SU-DHL-6 (cell line): Measurements from ENCODE around the gene EPB41L2.
"Not testable (repeated sequence)": the region's sequence is repeated elsewhere in the genome, so short reads cannot be mapped to it uniquely, and the experiment has no call there.

ENCODE experiments used
- CTCF ChIP-seq: fragments of 200-600 bp; sonication (generic); IDR thresholded peaks from one replicate; pipeline ENCODE4 v1.5.1; 2017; ENCODE audit warnings: antibody characterized with exemption, mild to moderate bottlenecking, low read length, moderate library complexity; ENCODE audit not compliant: insufficient read depth, poor library complexity, severe bottlenecking
- EZH2phosphoT487 ChIP-seq: fragments of 200-600 bp; sonication (generic), shearing (Covaris generic); conservative IDR thresholded peaks from 2 replicates; pipeline ENCODE4 v1.6.1; 2018; ENCODE audit warnings: mild to moderate bottlenecking, antibody characterized with exemption, low read length, moderate library complexity, mixed read lengths

GRCh38 chr6:131091944-131092343, 28.9 kb upstream of the EPB41L2 start:
- TF ChIP-seq EZH2phosphoT487, CTCF: not testable (repeated sequence)
